ENCODE measurements around the gene SEC24A.
"Not testable (repeated sequence)": the region's sequence is repeated elsewhere in the genome, so short reads cannot be mapped to it uniquely, and the experiment has no call there.

GRCh38 chr5:134767528-134768291 is 119.1 kb downstream of the SEC24A start:
- not testable (repeated sequence) for TF ChIP-seq POLR2A (IDR thresholded peaks at IDR 0.05; ENCODE audit: low read depth, low read length); CTCF (IDR thresholded peaks at IDR 0.05; ENCODE audit: extremely low read depth in 1 of 2, insufficient read depth in 1 of 2, low read depth in 1 of 2, low read length in 2 of 2)

All from endothelial cell of umbilical vein (primary cell).